A673 (cell line): Measurements from ENCODE around the gene SERF2. TPM values are rescaled to one million over a fixed set of nuclear protein-coding genes. Genes with fewer than 3 reads are reported as not detected.

Experiments
- BruUV-seq: library from RNA; stranded (reverse); fragments of 400-500 nt; replicated peaks from 2 replicates; lab custom pipeline; 2021; lab: Mats Ljungman, UMichigan
- CTCF ChIA-PET: fragments of 300-600 bp; sonication (Branson Sonifier 250); formaldehyde crosslinking; loops from one replicate; lab custom pipeline; 2022; ENCODE audit warnings: antibody characterized with exemption; lab: Charles Lee
- POLR2A ChIA-PET: fragments of 300-600 bp; sonication (Branson Sonifier 250); formaldehyde crosslinking; loops from one replicate; lab custom pipeline; 2022; ENCODE audit warnings: antibody characterized with exemption; ENCODE audit not compliant: low non-redundant PET; lab: Charles Lee
- DNase-seq: peaks from one replicate; pipeline ENCODE4 v3.0.0-alpha.2; 2015; ENCODE audit warnings: low spot score
- H3K27ac ChIP-seq: fragments of 200-600 bp; sonication (generic); 2 replicates; pipeline ENCODE4 v1.5.1; 2016; ENCODE audit warnings: mixed run types, low read depth, mild to moderate bottlenecking, mixed read lengths, antibody characterized with exemption, low read length; ENCODE audit not compliant: poor library complexity, severe bottlenecking
- H3K27me3 ChIP-seq: fragments of 200-600 bp; sonication (generic); replicated peaks from 2 replicates; pipeline ENCODE4 v1.6.1; 2017; ENCODE audit warnings: mixed run types, low read depth, mild to moderate bottlenecking, mixed read lengths, antibody characterized with exemption, low read length; ENCODE audit not compliant: insufficient read depth, poor library complexity
- H3K36me3 ChIP-seq: fragments of 200-600 bp; sonication (generic); 2 replicates; pipeline ENCODE4 v1.6.1; 2016; ENCODE audit warnings: mixed run types, mild to moderate bottlenecking, mixed read lengths, antibody characterized with exemption, low read length; ENCODE audit not compliant: insufficient read depth, poor library complexity, severe bottlenecking
- H3K4me1 ChIP-seq: fragments of 200-600 bp; sonication (generic); 2 replicates; pipeline ENCODE4 v1.6.1; 2017; ENCODE audit warnings: mixed run types, mild to moderate bottlenecking, mixed read lengths, antibody characterized with exemption, low read length; ENCODE audit not compliant: insufficient read depth, poor library complexity, severe bottlenecking
- H3K4me3 ChIP-seq: fragments of 200-600 bp; sonication (generic); 2 replicates; pipeline ENCODE4 v1.5.1; 2016; ENCODE audit warnings: low read depth, mixed run types, mild to moderate bottlenecking, mixed read lengths, low read length; ENCODE audit not compliant: poor library complexity, severe bottlenecking
- H3K9me3 ChIP-seq: fragments of 200-600 bp; sonication (generic); 2 replicates; pipeline ENCODE4 v1.6.1; 2016; ENCODE audit warnings: mixed run types, low read depth, mild to moderate bottlenecking, mixed read lengths, antibody characterized with exemption, low read length; ENCODE audit not compliant: poor library complexity, severe bottlenecking
- CTCF ChIP-seq: fragments of 300-800, 200-600 bp; sonication (generic); conservative IDR thresholded peaks from 2 replicates; pipeline ENCODE4 v1.5.1; 2017; ENCODE audit warnings: low read depth, mild to moderate bottlenecking, antibody characterized with exemption, low read length, moderate library complexity, mixed read lengths
- EZH2 ChIP-seq: fragments of 200-600 bp; sonication (generic); IDR thresholded peaks from 2 replicates; pipeline ENCODE4 v1.6.1; 2017; ENCODE audit warnings: borderline replicate concordance, low read depth, mild to moderate bottlenecking, mixed read lengths, antibody characterized with exemption, low read length; ENCODE audit not compliant: poor library complexity, severe bottlenecking
- intact Hi-C: fragments of 100-400 bp; cut with micrococcal nuclease; formaldehyde crosslinking; loops from one replicate; pipeline ENCODE4 v1.10.0; 2022; ENCODE audit not compliant: unreplicated experiment
- total RNA-seq: library from RNA; stranded (reverse); gene quantifications from 2 replicates; pipeline ENCODE4 v1.2.3, GENCODE V29; 2021

Gene SERF2
- total RNA-seq, 1 experiment from 2014 or later: 632 TPM

GRCh38 chr15:43763819-43764446 is 28.2 kb upstream of the SERF2 start:
- H3K9me3 ChIP-seq: no peaks in the 10 kb centered on the region
- BruUV-seq: no TSS peak
- no peak for DNase-seq
- no peaks in the 10 kb centered on the region for H3K4me1 ChIP-seq
- ChIA-PET POLR2A (no interaction called here), CTCF (no interaction called here)
- no peaks in the 10 kb centered on the region for H3K27me3 ChIP-seq
- TF ChIP-seq CTCF (no peak), EZH2 (no peak)
- no peak overlapping the region for H3K4me3 ChIP-seq
- peaks cover 95% of the 10 kb centered on the region for H3K36me3 ChIP-seq
- H3K27ac ChIP-seq: no peak overlapping the region
- intact Hi-C loops: no loop called here

- Histone ChIP-seq H3K27me3 (no peaks in the 10 kb centered on the region), H3K4me1 (no peaks in the 10 kb centered on the region), H3K4me3 (no peak overlapping the region), H3K9me3 (no peaks in the 10 kb centered on the region), H3K27ac (no peak overlapping the region), H3K36me3 (peaks cover 86% of the 10 kb centered on the region)
- CTCF ChIA-PET: no interaction called here
- intact Hi-C loops: no loop called here
- no peak for TF ChIP-seq EZH2
- peak; percentile 88 for TF ChIP-seq CTCF
- no TSS peak for BruUV-seq
- peak; percentile 76 for DNase-seq
- POLR2A ChIA-PET: no interaction called here
Observed at GRCh38 chr15:43769584-43770228, 22.4 kb upstream of the SERF2 start.

GRCh38 chr15:43771816-43772215 is 20.3 kb upstream of the SERF2 start:
- no peaks in the 10 kb centered on the region for H3K9me3 ChIP-seq
- H3K4me1 ChIP-seq: peaks cover 11% of the 10 kb centered on the region
- ChIA-PET CTCF (no interaction called here), POLR2A (no interaction called here)
- no peak for DNase-seq
- TF ChIP-seq CTCF: no peak
- TF ChIP-seq EZH2: no peak
- BruUV-seq: no TSS peak
- H3K27me3 ChIP-seq: no peaks in the 10 kb centered on the region
- H3K4me3 ChIP-seq: no peak overlapping the region
- intact Hi-C loops: no loop called here
- H3K27ac ChIP-seq: no peak overlapping the region
- peaks cover 65% of the 10 kb centered on the region for H3K36me3 ChIP-seq
